Loucy (cell line): ENCODE data around the gene CD300LG.
"Not testable (repeated sequence)": the region's sequence is repeated elsewhere in the genome, so short reads cannot be mapped to it uniquely, and the experiment has no call there.

Source experiments
- H2AFZ ChIP-seq: fragments of 200-600 bp; sonication (generic); 2 replicates; pipeline ENCODE4 v1.6.0; 2016; ENCODE audit warnings: antibody characterized with exemption, mild to moderate bottlenecking, low read length, moderate library complexity
- H3F3A ChIP-seq: fragments of 200-600 bp; 2 replicates; pipeline ENCODE4 v1.6.0; 2016; ENCODE audit warnings: antibody characterized with exemption, low read depth, mild to moderate bottlenecking
- H3K27me3 ChIP-seq: fragments of 200-600 bp; sonication (generic); 2 replicates; pipeline ENCODE4 v1.6.1; 2014; ENCODE audit warnings: low read length, mild to moderate bottlenecking; ENCODE audit not compliant: insufficient read depth, poor library complexity, severe bottlenecking
- H3K36me3 ChIP-seq: fragments of 200-600 bp; sonication (generic); 2 replicates; pipeline ENCODE4 v1.6.1; 2016; ENCODE audit warnings: low read length; ENCODE audit not compliant: insufficient read depth
- H3K4me1 ChIP-seq: fragments of 200-600 bp; sonication (generic); 2 replicates; pipeline ENCODE4 v1.5.1; 2014; ENCODE audit warnings: low read length, mild to moderate bottlenecking; ENCODE audit not compliant: insufficient read depth, poor library complexity, severe bottlenecking
- H3K4me2 ChIP-seq: fragments of 200-600 bp; sonication (generic); 2 replicates; pipeline ENCODE4 v1.6.0; 2014; ENCODE audit warnings: antibody characterized with exemption, low read length, low read depth, mild to moderate bottlenecking; ENCODE audit not compliant: poor library complexity, severe bottlenecking
- H3K4me3 ChIP-seq: fragments of 200-600 bp; sonication (generic); 2 replicates; pipeline ENCODE4 v1.5.1; 2014; ENCODE audit warnings: low read length, mild to moderate bottlenecking, mixed read lengths; ENCODE audit not compliant: poor library complexity, severe bottlenecking
- H3K79me2 ChIP-seq: fragments of 200-600 bp; sonication (generic); 2 replicates; pipeline ENCODE4 v1.6.1; 2014; ENCODE audit warnings: low read length; ENCODE audit not compliant: insufficient read depth
- H3K9ac ChIP-seq: fragments of 200-600 bp; sonication (generic); 2 replicates; pipeline ENCODE4 v1.6.0; 2014; ENCODE audit warnings: mild to moderate bottlenecking, low read depth, low read length, moderate library complexity; ENCODE audit not compliant: poor library complexity, severe bottlenecking
- H3K9me2 ChIP-seq: fragments of 200-600 bp; sonication (generic); replicated peaks from 2 replicates; pipeline ENCODE4 v1.6.1; 2016; ENCODE audit warnings: low read depth, low read length, mixed read lengths
- H3K9me3 ChIP-seq: fragments of 200-600 bp; sonication (generic); 2 replicates; pipeline ENCODE4 v1.6.1; 2014; ENCODE audit warnings: mild to moderate bottlenecking, antibody characterized with exemption, low read length, low read depth; ENCODE audit not compliant: insufficient read depth
- H4K20me1 ChIP-seq: fragments of 200-600 bp; sonication (generic); 2 replicates; pipeline ENCODE4 v1.6.0; 2014; ENCODE audit warnings: antibody characterized with exemption, low read length, mild to moderate bottlenecking; ENCODE audit not compliant: insufficient read depth, poor library complexity, severe bottlenecking
- EZH2phosphoT487 ChIP-seq: fragments of 200-600 bp; IDR thresholded peaks from 2 replicates; pipeline ENCODE4 v1.6.1; 2018; ENCODE audit warnings: antibody characterized with exemption, mild to moderate bottlenecking, moderate library complexity, borderline replicate concordance
- TF ChIP-seq, protein P1 (sequence below): fragments of 200-600 bp; sonication (generic); conservative IDR thresholded peaks from 2 replicates; pipeline ENCODE4 v1.5.1; 2014; ENCODE audit warnings: mild to moderate bottlenecking, antibody characterized with exemption, low read length

CD300LG gene

GRCh38 chr17:43864161-43864984, 17.4 kb downstream of the CD300LG start:
- H2AFZ ChIP-seq, result no peak overlapping the region
- H3K4me2 ChIP-seq, result no peak overlapping the region
- H3K4me1 ChIP-seq, result peaks cover 4% of the 10 kb centered on the region
- H3K9me3 ChIP-seq, result no peaks in the 10 kb centered on the region
- no peak overlapping the region for H3K9ac ChIP-seq
- H4K20me1 ChIP-seq, result no peaks in the 10 kb centered on the region
- no peaks in the 10 kb centered on the region for H3K79me2 ChIP-seq
- H3K4me3 ChIP-seq, result no peak overlapping the region
- no peaks in the 10 kb centered on the region for H3K36me3 ChIP-seq
- H3K27me3 ChIP-seq, result no peaks in the 10 kb centered on the region
- H3K9me2 ChIP-seq, result no peaks in the 10 kb centered on the region
- no peaks in the 10 kb centered on the region for H3F3A ChIP-seq
- TF ChIP-seq, protein P1, sequence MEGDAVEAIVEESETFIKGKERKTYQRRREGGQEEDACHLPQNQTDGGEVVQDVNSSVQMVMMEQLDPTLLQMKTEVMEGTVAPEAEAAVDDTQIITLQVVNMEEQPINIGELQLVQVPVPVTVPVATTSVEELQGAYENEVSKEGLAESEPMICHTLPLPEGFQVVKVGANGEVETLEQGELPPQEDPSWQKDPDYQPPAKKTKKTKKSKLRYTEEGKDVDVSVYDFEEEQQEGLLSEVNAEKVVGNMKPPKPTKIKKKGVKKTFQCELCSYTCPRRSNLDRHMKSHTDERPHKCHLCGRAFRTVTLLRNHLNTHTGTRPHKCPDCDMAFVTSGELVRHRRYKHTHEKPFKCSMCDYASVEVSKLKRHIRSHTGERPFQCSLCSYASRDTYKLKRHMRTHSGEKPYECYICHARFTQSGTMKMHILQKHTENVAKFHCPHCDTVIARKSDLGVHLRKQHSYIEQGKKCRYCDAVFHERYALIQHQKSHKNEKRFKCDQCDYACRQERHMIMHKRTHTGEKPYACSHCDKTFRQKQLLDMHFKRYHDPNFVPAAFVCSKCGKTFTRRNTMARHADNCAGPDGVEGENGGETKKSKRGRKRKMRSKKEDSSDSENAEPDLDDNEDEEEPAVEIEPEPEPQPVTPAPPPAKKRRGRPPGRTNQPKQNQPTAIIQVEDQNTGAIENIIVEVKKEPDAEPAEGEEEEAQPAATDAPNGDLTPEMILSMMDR, result no peak
- no peak for TF ChIP-seq EZH2phosphoT487

GRCh38 chr17:43868226-43868994, 21.4 kb downstream of the CD300LG start:
- TF ChIP-seq, protein P1, result no peak
- H3K27me3 ChIP-seq, result no peaks in the 10 kb centered on the region

GRCh38 chr17:43869031-43869430, 22.1 kb downstream of the CD300LG start:
- not testable (repeated sequence) for H4K20me1 ChIP-seq, H3K4me1 ChIP-seq, H3K9me3 ChIP-seq, H3K9me2 ChIP-seq, H3K4me3 ChIP-seq, H3K9ac ChIP-seq, H3K27me3 ChIP-seq, H3K4me2 ChIP-seq, H3F3A ChIP-seq, H3K79me2 ChIP-seq, H2AFZ ChIP-seq, H3K36me3 ChIP-seq

More at GRCh38 chr17:43868226-43868994, 21.4 kb downstream of the CD300LG start:
- Histone ChIP-seq H3K4me2 (no peak overlapping the region), H4K20me1 (no peaks in the 10 kb centered on the region), H3K9me2 (no peaks in the 10 kb centered on the region), H3K36me3 (no peaks in the 10 kb centered on the region), H3K9me3 (no peaks in the 10 kb centered on the region), H3K4me3 (no peak overlapping the region), H3K79me2 (no peaks in the 10 kb centered on the region), H2AFZ (no peak overlapping the region), H3K4me1 (peaks cover 4% of the 10 kb centered on the region), H3K9ac (no peak overlapping the region), H3F3A (no peaks in the 10 kb centered on the region)
